Activated B cell treated with CpG ODN at 0.5 μM for 24 hours (primary cell): ENCODE data around the gene IST1. TPM values are rescaled to one million over a fixed set of nuclear protein-coding genes. Genes with fewer than 3 reads are reported as not detected.
A peak's percentile ranks its signal among the peaks of the same experiment; 100 is the strongest.

Experiments used
- ATAC-seq: fragments of 200-7000 bp; cut with Tn5 transposase; one replicate; pipeline ENCODE4 v1.10.0; 2021; ENCODE audit warnings: low read depth, mild to moderate bottlenecking, moderate library complexity
- CTCF ChIA-PET: fragments of 350-600 bp; sonication (Branson Sonifier 250); formaldehyde crosslinking; loops from one replicate; lab custom pipeline; 2021; ENCODE audit warnings: antibody characterized with exemption; lab: Charles Lee
- POLR2A ChIA-PET: fragments of 350-600 bp; sonication (Branson Sonifier 250); formaldehyde crosslinking; loops from one replicate; lab custom pipeline; 2021; ENCODE audit warnings: antibody characterized with exemption; lab: Charles Lee
- DNase-seq: peaks from one replicate; pipeline ENCODE4 v3.0.0; 2022
- H3K27ac Mint-ChIP-seq: one replicate; pipeline ENCODE4 v1.8.0; 2020; ENCODE audit warnings: mixed read lengths
- H3K27me3 Mint-ChIP-seq: one replicate; pipeline ENCODE4 v1.8.0; 2021; ENCODE audit warnings: mixed read lengths
- H3K36me3 Mint-ChIP-seq: one replicate; pipeline ENCODE4 v1.8.0; 2021; ENCODE audit warnings: low read depth, mixed read lengths
- H3K4me1 Mint-ChIP-seq: one replicate; pipeline ENCODE4 v1.8.0; 2021; ENCODE audit warnings: mixed read lengths
- H3K4me3 Mint-ChIP-seq: one replicate; pipeline ENCODE4 v1.8.0; 2020; ENCODE audit warnings: mild to moderate bottlenecking, mixed read lengths
- H3K9me3 Mint-ChIP-seq: one replicate; pipeline ENCODE4 v1.8.0; 2020; ENCODE audit warnings: mixed read lengths
- intact Hi-C: fragments of 100-400 bp; cut with micrococcal nuclease; formaldehyde crosslinking; loops from one replicate; pipeline ENCODE4 v1.15.1; 2024
- total RNA-seq: library from RNA; stranded (reverse); gene quantifications from 2 replicates; pipeline ENCODE4 v1.2.3, GENCODE V29; 2022
- TF ChIP-seq, protein P1 (sequence below): fragments of 200-600 bp; IDR thresholded peaks from one replicate; pipeline ENCODE4 v1.8.0; 2022; ENCODE audit warnings: antibody characterized with exemption, mild to moderate bottlenecking

The IST1 gene
- total RNA-seq, 1 donor from 2014 or later: 206 TPM

DNA sequence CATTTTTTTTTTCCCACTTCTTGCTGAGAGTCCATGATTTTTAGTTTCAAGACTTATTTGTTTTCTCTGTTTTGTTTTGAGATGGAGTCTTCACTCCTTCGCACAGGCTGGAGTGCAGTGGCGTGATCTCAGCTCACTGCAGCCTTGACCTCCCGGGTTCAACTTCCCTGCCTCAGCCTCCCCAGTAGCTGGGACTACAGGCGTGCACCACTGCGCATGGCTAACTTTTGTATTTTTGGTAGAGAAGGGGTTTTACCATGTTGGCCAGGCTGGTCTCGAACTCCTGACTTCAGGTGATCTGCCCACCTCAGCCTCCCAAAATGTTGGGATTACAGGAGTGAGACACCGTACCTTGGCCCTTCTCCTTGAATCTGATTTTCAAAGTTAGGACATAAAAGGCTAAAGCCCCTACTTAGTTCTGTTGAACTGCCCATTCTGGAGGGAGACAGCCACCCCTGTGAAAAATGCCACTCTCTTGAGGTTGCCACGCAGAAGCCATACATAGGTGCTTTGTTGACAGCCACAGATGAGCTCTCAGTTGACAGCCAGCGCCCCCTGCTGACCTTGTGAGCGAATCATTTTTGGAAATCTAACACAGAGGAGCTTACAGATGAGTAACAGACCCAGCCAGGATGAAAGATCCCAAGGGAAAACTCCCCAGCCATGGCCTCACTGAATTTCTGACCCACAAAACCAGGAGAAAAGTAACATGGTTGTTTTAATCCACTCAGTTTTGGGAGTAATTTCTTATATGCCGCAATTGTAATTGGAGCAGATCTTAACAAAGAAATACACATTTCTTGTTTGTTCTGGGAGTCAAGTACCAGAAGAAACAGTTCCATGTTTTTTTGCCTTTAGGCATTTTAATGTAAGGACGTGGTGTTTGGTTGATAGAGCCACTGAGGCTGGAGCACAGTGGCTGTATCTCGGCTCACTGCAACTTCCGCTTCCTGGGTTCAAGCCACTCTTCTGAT lies 66.0 kb downstream of the IST1 start:
- ChIA-PET POLR2A (interaction anchor here (0.6 kb wide), 1 partner anchor 143 kb away, joined by 6 read pairs; no protein-coding TSS in a partner anchor), CTCF (interaction anchor here (0.6 to 3.0 kb wide), 23 partner anchors 10 to 396 kb away, joined by 3 to 20 read pairs (median 3); partner anchors contain the start of gene ZNF821)
- intact Hi-C loops: loop anchor here (1.0 to 10.0 kb wide), 6 partner anchors 47 to 297 kb away; partner anchors contain the start of genes AP1G1, DHODH and IST1
- no peaks in the 10 kb centered on the region for H3K36me3 Mint-ChIP-seq
- ATAC-seq: peak; percentile 89
- TF ChIP-seq, protein P1, sequence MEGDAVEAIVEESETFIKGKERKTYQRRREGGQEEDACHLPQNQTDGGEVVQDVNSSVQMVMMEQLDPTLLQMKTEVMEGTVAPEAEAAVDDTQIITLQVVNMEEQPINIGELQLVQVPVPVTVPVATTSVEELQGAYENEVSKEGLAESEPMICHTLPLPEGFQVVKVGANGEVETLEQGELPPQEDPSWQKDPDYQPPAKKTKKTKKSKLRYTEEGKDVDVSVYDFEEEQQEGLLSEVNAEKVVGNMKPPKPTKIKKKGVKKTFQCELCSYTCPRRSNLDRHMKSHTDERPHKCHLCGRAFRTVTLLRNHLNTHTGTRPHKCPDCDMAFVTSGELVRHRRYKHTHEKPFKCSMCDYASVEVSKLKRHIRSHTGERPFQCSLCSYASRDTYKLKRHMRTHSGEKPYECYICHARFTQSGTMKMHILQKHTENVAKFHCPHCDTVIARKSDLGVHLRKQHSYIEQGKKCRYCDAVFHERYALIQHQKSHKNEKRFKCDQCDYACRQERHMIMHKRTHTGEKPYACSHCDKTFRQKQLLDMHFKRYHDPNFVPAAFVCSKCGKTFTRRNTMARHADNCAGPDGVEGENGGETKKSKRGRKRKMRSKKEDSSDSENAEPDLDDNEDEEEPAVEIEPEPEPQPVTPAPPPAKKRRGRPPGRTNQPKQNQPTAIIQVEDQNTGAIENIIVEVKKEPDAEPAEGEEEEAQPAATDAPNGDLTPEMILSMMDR: no peak
- H3K27me3 Mint-ChIP-seq: peaks cover 3% of the 10 kb centered on the region
- H3K4me3 Mint-ChIP-seq: no peak overlapping the region
- H3K9me3 Mint-ChIP-seq: no peaks in the 10 kb centered on the region
- DNase-seq: peak; percentile 63
- peaks cover 27% of the 10 kb centered on the region for H3K4me1 Mint-ChIP-seq
- no peak overlapping the region for H3K27ac Mint-ChIP-seq

DNA sequence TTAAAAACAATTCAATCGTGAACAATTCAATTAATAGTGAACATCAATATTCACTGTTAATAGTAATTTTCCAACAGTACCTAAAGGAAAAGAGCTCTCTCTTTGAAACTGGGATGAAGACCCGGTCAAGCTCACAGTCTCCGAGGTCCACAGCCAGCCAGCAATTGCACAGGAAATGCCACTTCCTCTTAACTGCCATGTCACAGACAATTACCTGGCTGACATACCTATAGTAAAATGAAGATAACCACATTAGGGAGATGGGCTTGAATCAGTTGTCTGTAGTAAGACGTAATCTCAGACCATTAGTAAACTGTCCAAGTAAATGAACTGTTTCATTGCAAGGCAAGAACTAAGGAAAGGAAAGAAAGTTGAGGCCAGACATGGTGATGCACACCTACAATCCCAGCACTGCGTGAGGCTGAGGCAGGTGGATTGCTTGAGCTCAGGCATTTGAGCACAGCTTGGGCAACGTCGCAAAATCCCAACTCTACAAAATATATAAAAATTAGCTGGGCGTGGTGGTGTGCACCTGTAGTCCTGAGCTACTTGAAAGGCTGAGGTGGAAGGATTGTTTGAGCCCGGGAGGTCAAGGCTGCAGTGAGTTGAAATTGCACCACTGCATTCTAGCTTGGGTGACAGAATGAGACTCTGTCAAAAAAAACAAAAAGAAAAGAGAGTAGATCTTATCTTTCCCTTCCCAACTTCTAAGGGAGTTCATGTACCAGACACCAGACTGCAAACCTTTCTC lies 68.0 kb downstream of the IST1 start:
- H3K4me1 Mint-ChIP-seq: peaks cover 22% of the 10 kb centered on the region
- no peak overlapping the region for H3K27ac Mint-ChIP-seq
- ATAC-seq (no peak), DNase-seq (no peak)
- H3K4me3 Mint-ChIP-seq: no peak overlapping the region
- peaks cover 3% of the 10 kb centered on the region for H3K27me3 Mint-ChIP-seq
- H3K36me3 Mint-ChIP-seq: no peaks in the 10 kb centered on the region
- CTCF ChIA-PET: interaction anchor here (3.0 kb wide), 1 partner anchor 80 kb away, joined by 20 read pairs; the partner anchor contains the start of gene ZNF821
- POLR2A ChIA-PET: no interaction called here
- intact Hi-C loops: loop anchor here (10.0 kb wide), 1 partner anchor 298 kb away; no protein-coding TSS in a partner anchor
- TF ChIP-seq, protein P1: no peak
- no peaks in the 10 kb centered on the region for H3K9me3 Mint-ChIP-seq

DNA sequence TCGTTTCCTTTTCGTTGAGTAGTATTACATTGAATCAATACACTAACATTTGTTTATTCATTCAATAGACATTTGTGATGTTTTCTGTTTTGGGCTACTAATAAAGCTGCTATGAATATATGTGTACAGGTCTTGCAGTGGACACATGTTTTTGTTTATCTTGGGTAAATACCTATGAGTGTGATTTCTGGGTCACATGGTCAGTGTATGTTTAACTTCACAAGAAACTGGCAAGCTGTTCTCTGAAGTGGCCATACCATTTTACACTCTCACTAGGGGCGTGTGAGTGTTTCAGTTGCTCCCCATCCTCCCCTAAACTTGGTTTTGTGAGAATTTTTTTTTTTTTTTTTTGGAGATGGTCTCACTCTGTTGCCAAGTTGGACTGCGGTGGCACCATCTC lies 69.9 kb downstream of the IST1 start:
- ChIA-PET CTCF (no interaction called here), POLR2A (no interaction called here)
- intact Hi-C loops: loop anchor here (10.0 kb wide), 1 partner anchor 300 kb away; no protein-coding TSS in a partner anchor

DNA sequence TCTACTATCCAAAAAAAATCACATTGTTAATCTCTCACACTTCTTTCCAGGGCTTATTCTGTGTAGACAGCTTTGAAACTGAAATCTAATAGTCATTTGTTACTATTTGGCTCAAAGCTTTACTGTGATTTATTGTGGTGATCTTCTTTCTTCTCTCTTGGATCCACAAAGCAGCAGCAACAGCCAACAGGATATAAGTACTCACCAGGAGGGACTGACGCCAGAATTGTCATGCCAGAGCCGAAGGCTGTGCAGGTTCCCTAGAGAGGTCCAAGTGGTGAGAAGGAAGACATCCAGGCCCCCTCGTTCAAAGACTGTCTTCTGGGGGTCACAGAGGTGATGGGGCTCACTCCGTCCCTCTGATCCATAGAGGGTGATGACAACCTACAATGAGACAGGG lies 71.6 kb downstream of the IST1 start:
- Mint-ChIP-seq H3K27me3 (peaks cover 5% of the 10 kb centered on the region), H3K27ac (no peak overlapping the region), H3K4me1 (peaks cover 9% of the 10 kb centered on the region), H3K4me3 (no peak overlapping the region), H3K9me3 (no peaks in the 10 kb centered on the region), H3K36me3 (no peaks in the 10 kb centered on the region)
- DNase-seq (no peak), ATAC-seq (no peak)
- intact Hi-C loops: loop anchor here (10.0 kb wide), 1 partner anchor 302 kb away; no protein-coding TSS in a partner anchor
- TF ChIP-seq, protein P1: no peak
- ChIA-PET POLR2A (no interaction called here), CTCF (no interaction called here)

More for the DNA sequence above, 69.9 kb downstream of the IST1 start:
- Mint-ChIP-seq H3K4me1 (peaks cover 13% of the 10 kb centered on the region), H3K4me3 (no peak overlapping the region), H3K27me3 (peaks cover 3% of the 10 kb centered on the region), H3K27ac (no peak overlapping the region), H3K36me3 (no peaks in the 10 kb centered on the region), H3K9me3 (no peaks in the 10 kb centered on the region)
- TF ChIP-seq, protein P1: no peak
- no peak for ATAC-seq
- no peak for DNase-seq
